Pancreas (tissue), 10 donors: ENCODE data around the gene IPCEF1. TPM values are rescaled to one million over a fixed set of nuclear protein-coding genes. Genes with fewer than 3 reads are reported as not detected.

ENCODE experiments used
- ATAC-seq, 4 donors: fragments of 200-7000 bp; cut with Tn5 transposase; one replicate each; pipeline versions ENCODE4 v1.8.0 to v1.9.1; 2020; ENCODE audit warnings: mild to moderate bottlenecking in 4 of 4, moderate library complexity in 4 of 4
- DNase-seq, 6 donors: peaks; one replicate each; pipeline ENCODE4 v3.0.0-alpha.2; 2020
- FAIRE-seq: peaks from 2 replicates; lab custom pipeline; 2012; peaks lifted over from hg19 to GRCh38; lab: Jason Lieb, UNC
- H3K27ac ChIP-seq, 4 donors: fragments of 200-600 bp; sonication (generic); 1 replicate in 3 of 4; 2 replicates in 1 of 4; pipeline versions ENCODE4 v1.5.0 to v1.8.0; 2020
- H3K27me3 ChIP-seq, 4 donors: fragments of 200-600 bp; one replicate each; pipeline ENCODE4 v1.8.0; 2021
- H3K36me3 ChIP-seq, 3 donors: fragments of 200-600 bp; sonication (generic) in 1 of 3; one replicate each; pipeline versions ENCODE4 v1.5.0 to v1.8.0; 2020 to 2021
- H3K4me1 ChIP-seq, 3 donors: fragments of 200-600 bp; one replicate each; pipeline ENCODE4 v1.8.0; 2021
- H3K4me3 ChIP-seq, 4 donors: fragments of 200-600 bp; sonication (generic) in 2 of 4; one replicate each; pipeline versions ENCODE4 v1.5.0 to v1.8.0; 2020 to 2021
- H3K9me3 ChIP-seq, 4 donors: fragments of 200-600 bp; one replicate each; pipeline ENCODE4 v1.8.0; 2021
- CTCF ChIP-seq, 4 donors: fragments of 200-600 bp; sonication (generic) in 3 of 4; IDR thresholded peaks; one replicate each; pipeline versions ENCODE4 v1.5.0 to v1.8.0; 2021; ENCODE audit warnings: antibody characterized with exemption in 4 of 4
- WGBS, 2 donors: extraction: QIAGEN DNeasy Blood & Tissue Kit; methylation state at CpG; one replicate each; pipeline ENCODE4 v1.1.7; 2013; 5-methylcytosine and 5-hydroxymethylcytosine counted together
- intact Hi-C, 3 donors: fragments of 100-400 bp; cut with DNase I; formaldehyde crosslinking; loops; one replicate each; pipeline versions ENCODE4 v1.11.1 to v1.14.2; 2022
- polyA plus RNA-seq, 2 donors: library from polyadenylated mRNA; stranded (reverse); fragments of 200-250 nt; gene quantifications; one replicate each; pipeline ENCODE4 v1.2.3, GENCODE V29; 2013
- total RNA-seq, 6 donors: library from RNA; stranded (reverse); fragmentation: NEBNext Ultra II Directional in 4 of 6; extraction: Animal tissue kit (Norgen Biotek cat#: 25700) in 4 of 6; gene quantifications; one replicate each; pipeline versions ENCODE4 v1.2.1 to v1.2.4, GENCODE V29; 2021 to 2023
- donor health status: healthy with polysubstance abuse.
- donor health status: DM: no; HTN: no; CAD: no; lungs with moderate emphysema.
- donor health status: DM: no; HTN: no; CAD: no.
- donor health status: control.
- donor health status: control.
- donor health status: Bipolar disorder and iron deficiency.
- donor health status: DM: yes; HTN: yes; CAD: no.
- donor health status: DM: no; HTN: no; CAD: no.
- donor health status: DM: no; HTN: no; CAD: no.
- donor health status: DM: yes; HTN: yes; CAD: no.

IPCEF1 gene
- total and polyA plus RNA-seq, 8 donors, result 0.53 to 4.4 (median 1.8) TPM

- no peak overlapping the region for H3K4me3 ChIP-seq
- H3K4me1 ChIP-seq, result no peaks in the 10 kb centered on the region
- H3K27ac ChIP-seq, result no peak overlapping the region
- no peak for TF ChIP-seq CTCF (IDR thresholded peaks at IDR 0.05)
- peaks cover 0 to 45% (median 8%) of the 10 kb centered on the region in 3 donors for H3K36me3 ChIP-seq
- intact Hi-C loops, result no loop called here
- H3K27me3 ChIP-seq, result no peaks in the 10 kb centered on the region
- 96 to 97% methylated on average over 6 of the region's 6 CpGs for WGBS, 2 donors
- DNase-seq (no peak), FAIRE-seq (no peak), ATAC-seq (no peak)
- no peaks in the 10 kb centered on the region for H3K9me3 ChIP-seq
Observed at GRCh38 chr6:154402081-154402780, 45.6 kb upstream of the IPCEF1 start.

- no peak for FAIRE-seq
- H3K27me3 ChIP-seq, result no peaks in the 10 kb centered on the region
- H3K36me3 ChIP-seq, result peaks cover 0 to 28% (median 8%) of the 10 kb centered on the region in 3 donors
- WGBS, 2 donors, result 92 to 93% methylated on average over 5 of the region's 5 CpGs
- H3K4me3 ChIP-seq, result no peak overlapping the region
- intact Hi-C loops, result no loop called here
- no peaks in the 10 kb centered on the region for H3K4me1 ChIP-seq
- ATAC-seq, result no peak
- no peak for DNase-seq
- no peak overlapping the region for H3K27ac ChIP-seq
- H3K9me3 ChIP-seq, result no peaks in the 10 kb centered on the region
- no peak for TF ChIP-seq CTCF (IDR thresholded peaks at IDR 0.05)
Observed at GRCh38 chr6:154399097-154399496, 42.5 kb upstream of the IPCEF1 start.

- H3K4me3 ChIP-seq, result no peak overlapping the region
- H3K27ac ChIP-seq, result no peak overlapping the region
- 92 to 97% methylated on average over 9 of the region's 9 CpGs for WGBS, 2 donors
- no peaks in the 10 kb centered on the region for H3K9me3 ChIP-seq
- ATAC-seq, result no peak
- DNase-seq, result no peak
- FAIRE-seq, result no peak
- H3K4me1 ChIP-seq, result no peaks in the 10 kb centered on the region
- no peak for TF ChIP-seq CTCF (IDR thresholded peaks at IDR 0.05)
- intact Hi-C loops, result no loop called here
- H3K27me3 ChIP-seq, result no peaks in the 10 kb centered on the region
- H3K36me3 ChIP-seq, result peaks cover 0 to 22% (median 8%) of the 10 kb centered on the region in 3 donors
Observed at GRCh38 chr6:154397491-154398195, 41.0 kb upstream of the IPCEF1 start.

- no peak for FAIRE-seq
- Histone ChIP-seq H3K27ac (no peak overlapping the region), H3K4me3 (no peak overlapping the region), H3K36me3 (peaks cover 0 to 10% (median under 1%) of the 10 kb centered on the region in 3 donors), H3K9me3 (no peaks in the 10 kb centered on the region), H3K4me1 (no peaks in the 10 kb centered on the region), H3K27me3 (no peaks in the 10 kb centered on the region)
- WGBS, 2 donors, result 94 to 98% methylated on average over 6 of the region's 6 CpGs
- intact Hi-C loops, result no loop called here
- TF ChIP-seq CTCF (IDR thresholded peaks at IDR 0.05), result no peak
- ATAC-seq, result no peak
- no peak for DNase-seq
Observed at GRCh38 chr6:154395878-154396277, 39.3 kb upstream of the IPCEF1 start.

GRCh38 chr6:154395316-154395715 lies 38.7 kb upstream of the IPCEF1 start:
- DNase-seq (no peak), FAIRE-seq (no peak), ATAC-seq (no peak)
- no peaks in the 10 kb centered on the region for H3K4me1 ChIP-seq
- H3K27ac ChIP-seq, result no peak overlapping the region
- H3K27me3 ChIP-seq, result no peaks in the 10 kb centered on the region
- no peak overlapping the region for H3K4me3 ChIP-seq
- TF ChIP-seq CTCF (IDR thresholded peaks at IDR 0.05), result no peak
- H3K36me3 ChIP-seq, result peaks cover 0 to 8% (median 0%) of the 10 kb centered on the region in 3 donors
- no peaks in the 10 kb centered on the region for H3K9me3 ChIP-seq
- intact Hi-C loops, result no loop called here
